GM18868 (cell line): Measurements from ENCODE around the gene KIF3B.
"Not testable (repeated sequence)": the region's sequence is repeated elsewhere in the genome, so short reads cannot be mapped to it uniquely, and the experiment has no call there.

ENCODE experiments used
- ATAC-seq: cut with Tn5 transposase; IDR thresholded peaks from one replicate; pipeline ENCODE4 v1.9.1; 2021; ENCODE audit warnings: mild to moderate bottlenecking, moderate library complexity; ENCODE audit not compliant: unreplicated experiment

Gene KIF3B

GRCh38 chr20:32326504-32326845 is 49.0 kb downstream of the KIF3B start:
- no peak for ATAC-seq

GRCh38 chr20:32327087-32327681 is 49.7 kb downstream of the KIF3B start:
- ATAC-seq = no peak

- no peak for ATAC-seq
These were observed 52.5 kb downstream of the KIF3B start for GRCh38 chr20:32329817-32330554.

- ATAC-seq = no peak
These were observed 53.1 kb downstream of the KIF3B start for GRCh38 chr20:32330555-32330897.

GRCh38 chr20:32332614-32333013 is 55.2 kb downstream of the KIF3B start:
- no peak for ATAC-seq

- ATAC-seq = peak; percentile 61
These were observed 55.9 kb downstream of the KIF3B start for GRCh38 chr20:32333181-32333987.

- peak; percentile 16 for ATAC-seq
These were observed 56.8 kb downstream of the KIF3B start for GRCh38 chr20:32333988-32334885.

- no peak for ATAC-seq
These were observed 59.5 kb downstream of the KIF3B start for GRCh38 chr20:32336918-32337347.

GRCh38 chr20:32337937-32338661 is 60.6 kb downstream of the KIF3B start:
- ATAC-seq = no peak

GRCh38 chr20:32338665-32339064 is 61.2 kb downstream of the KIF3B start:
- no peak for ATAC-seq

- ATAC-seq = no peak
These were observed 61.7 kb downstream of the KIF3B start for GRCh38 chr20:32339116-32339515.

- not testable (repeated sequence) for ATAC-seq
These were observed 63.6 kb downstream of the KIF3B start for GRCh38 chr20:32341053-32341452.

- no peak for ATAC-seq
These were observed 66.0 kb downstream of the KIF3B start for GRCh38 chr20:32343439-32343838.

- no peak for ATAC-seq
These were observed 67.5 kb downstream of the KIF3B start for GRCh38 chr20:32344835-32345506.

- ATAC-seq = no peak
These were observed 70.8 kb downstream of the KIF3B start for GRCh38 chr20:32348207-32348606.

- ATAC-seq = peak; percentile 35
These were observed 73.0 kb downstream of the KIF3B start for GRCh38 chr20:32350421-32350820.

- ATAC-seq = no peak
These were observed 74.8 kb downstream of the KIF3B start for GRCh38 chr20:32352121-32352720.

- ATAC-seq = no peak
These were observed 76.5 kb downstream of the KIF3B start for GRCh38 chr20:32353848-32354496.
